WTC11 (cell line): ENCODE measurements around the gene CPB1. TPM values are rescaled to one million over a fixed set of nuclear protein-coding genes. Genes with fewer than 3 reads are reported as not detected.

Source experiments
- ATAC-seq: fragments of 200-7000 bp; cut with Tn5 transposase; 2 replicates; pipeline ENCODE4 v1.10.0; 2021; ENCODE audit warnings: mild to moderate bottlenecking, moderate library complexity
- CTCF ChIA-PET: fragments of 300-600 bp; sonication (Branson Sonifier 250); formaldehyde crosslinking; loops from one replicate; lab custom pipeline; 2021; ENCODE audit warnings: antibody characterized with exemption; lab: Charles Lee
- POLR2A ChIA-PET: fragments of 350-600 bp; sonication (Branson Sonifier 250); formaldehyde crosslinking; loops from one replicate; lab custom pipeline; 2021; ENCODE audit warnings: antibody characterized with exemption; lab: Charles Lee
- DNase-seq: peaks from one replicate; pipeline ENCODE4 v3.0.0; 2021; ENCODE audit warnings: low spot score
- H3K27ac Mint-ChIP-seq: 2 replicates; pipeline ENCODE4 v1.8.0; 2021; ENCODE audit warnings: mixed read lengths
- H3K27me3 Mint-ChIP-seq: 2 replicates; pipeline ENCODE4 v1.8.0; 2021; ENCODE audit warnings: low read depth, mild to moderate bottlenecking, moderate library complexity, mixed read lengths
- H3K36me3 Mint-ChIP-seq: 2 replicates; pipeline ENCODE4 v1.8.0; 2021; ENCODE audit warnings: mixed read lengths
- H3K4me1 Mint-ChIP-seq: 2 replicates; pipeline ENCODE4 v1.8.0; 2022; ENCODE audit warnings: mixed read lengths
- H3K4me3 Mint-ChIP-seq: 2 replicates; pipeline ENCODE4 v1.8.0; 2021; ENCODE audit warnings: mild to moderate bottlenecking, moderate library complexity, mixed read lengths
- H3K9me3 Mint-ChIP-seq: 2 replicates; pipeline ENCODE4 v1.8.0; 2021; ENCODE audit warnings: mixed read lengths
- AFF4 ChIP-seq: sonication (generic); formaldehyde crosslinking; IDR thresholded peaks from 2 replicates; pipeline ENCODE4 v1.8.1; 2023; ENCODE audit warnings: mild to moderate bottlenecking, missing genetic modification reagents, borderline replicate concordance
- ATF3 ChIP-seq: sonication (generic); formaldehyde crosslinking; conservative IDR thresholded peaks from 2 replicates; pipeline ENCODE4 v1.8.1; 2022; ENCODE audit warnings: mild to moderate bottlenecking, missing genetic modification reagents
- E2F1 ChIP-seq: sonication (generic); formaldehyde crosslinking; IDR thresholded peaks from 2 replicates; pipeline ENCODE4 v1.8.0; 2022; ENCODE audit warnings: mild to moderate bottlenecking, missing genetic modification reagents
- ETV6 ChIP-seq: sonication (generic); formaldehyde crosslinking; IDR thresholded peaks from 2 replicates; pipeline ENCODE4 v1.8.1; 2022; ENCODE audit warnings: mild to moderate bottlenecking, missing genetic modification reagents
- FOXJ3 ChIP-seq: sonication (generic); formaldehyde crosslinking; IDR thresholded peaks from 2 replicates; pipeline ENCODE4 v1.9.0; 2021; ENCODE audit warnings: missing genetic modification reagents, mild to moderate bottlenecking, borderline replicate concordance
- FOXP4 ChIP-seq: sonication (generic); formaldehyde crosslinking; IDR thresholded peaks from 2 replicates; pipeline ENCODE4 v1.8.0; 2022; ENCODE audit warnings: mild to moderate bottlenecking, missing genetic modification reagents
- MYBL2 ChIP-seq: sonication (generic); formaldehyde crosslinking; IDR thresholded peaks from 2 replicates; pipeline ENCODE4 v1.8.1; 2023; ENCODE audit warnings: mild to moderate bottlenecking, moderate library complexity, missing genetic modification reagents
- SMAD3 ChIP-seq: sonication (generic); formaldehyde crosslinking; IDR thresholded peaks from 2 replicates; pipeline ENCODE4 v1.8.0; 2022; ENCODE audit warnings: missing genetic modification reagents, mild to moderate bottlenecking, borderline replicate concordance
- SMAD4 ChIP-seq: sonication (generic); formaldehyde crosslinking; IDR thresholded peaks from 2 replicates; pipeline ENCODE4 v1.8.0; 2022; ENCODE audit warnings: mild to moderate bottlenecking, missing genetic modification reagents
- USF2 ChIP-seq: sonication (generic); formaldehyde crosslinking; IDR thresholded peaks from 2 replicates; pipeline ENCODE4 v1.8.1; 2023; ENCODE audit warnings: mild to moderate bottlenecking, missing genetic modification reagents, moderate library complexity
- ZBTB43 ChIP-seq: sonication (generic); formaldehyde crosslinking; IDR thresholded peaks from 2 replicates; pipeline ENCODE4 v1.8.1; 2023; ENCODE audit warnings: mild to moderate bottlenecking, missing genetic modification reagents
- ZNF121 ChIP-seq: sonication (generic); formaldehyde crosslinking; IDR thresholded peaks from 2 replicates; pipeline ENCODE4 v1.8.0; 2023; ENCODE audit warnings: missing genetic modification reagents
- ZSCAN18 ChIP-seq: fragments of 250-450 bp; sonication (Bioruptor Pico); IDR thresholded peaks from 2 replicates; pipeline ENCODE4 v2.1.2; 2022; ENCODE audit warnings: mild to moderate bottlenecking, moderate library complexity
- total RNA-seq: library from RNA; stranded (reverse); gene quantifications from 3 replicates; pipeline ENCODE4 v1.2.3, GENCODE V29; 2021

CPB1 gene
- total RNA-seq, 1 experiment from 2014 or later, result 5.0 TPM

- ATAC-seq (no peak), DNase-seq (no peak)
- ChIA-PET POLR2A (no interaction called here), CTCF (interaction anchor here (1.4 kb wide), 1 partner anchor 158 kb away, joined by 4 read pairs; no protein-coding TSS in a partner anchor)
- TF ChIP-seq E2F1 (CRISPR knock-in tag) (no peak), FOXP4 (CRISPR knock-in tag) (no peak), ZSCAN18 (CRISPR knock-in tag) (no peak), ZBTB43 (CRISPR knock-in tag) (no peak)
- H3K27ac Mint-ChIP-seq, result no peak overlapping the region
- H3K9me3 Mint-ChIP-seq, result no peaks in the 10 kb centered on the region
- H3K27me3 Mint-ChIP-seq, result no peaks in the 10 kb centered on the region
- no peaks in the 10 kb centered on the region; the same call in 1 of the 2 replicates for H3K4me1 Mint-ChIP-seq
- no peak overlapping the region for H3K4me3 Mint-ChIP-seq
- no peaks in the 10 kb centered on the region for H3K36me3 Mint-ChIP-seq
Measured at GRCh38 chr3:148884261-148884660, 56.6 kb downstream of the CPB1 start.

- H3K4me3 Mint-ChIP-seq, result no peak overlapping the region
- no peak overlapping the region for H3K27ac Mint-ChIP-seq
- no peaks in the 10 kb centered on the region for H3K4me1 Mint-ChIP-seq
- H3K27me3 Mint-ChIP-seq, result no peaks in the 10 kb centered on the region
- H3K36me3 Mint-ChIP-seq, result no peaks in the 10 kb centered on the region
- ATAC-seq (no peak), DNase-seq (no peak)
- POLR2A ChIA-PET, result interaction anchor here (0.7 kb wide), 1 partner anchor 42 kb away, joined by 8 read pairs; no protein-coding TSS in a partner anchor
- CTCF ChIA-PET, result interaction anchor here (0.6 to 1.6 kb wide), 4 partner anchors 9 to 501 kb away, joined by 3 to 7 read pairs (median 3); no protein-coding TSS in a partner anchor
- H3K9me3 Mint-ChIP-seq, result peaks cover 4% of the 10 kb centered on the region; the same call in 1 of the 2 replicates
- TF ChIP-seq MYBL2 (CRISPR knock-in tag) (no peak), E2F1 (CRISPR knock-in tag) (no peak), ATF3 (CRISPR knock-in tag) (no peak), FOXJ3 (CRISPR knock-in tag) (no peak), AFF4 (CRISPR knock-in tag) (no peak), ZNF121 (CRISPR knock-in tag) (no peak), ETV6 (CRISPR knock-in tag) (no peak), USF2 (CRISPR knock-in tag) (no peak), SMAD3 (no peak), SMAD4 (CRISPR knock-in tag) (no peak)
Measured at GRCh38 chr3:148889828-148890227, 62.2 kb downstream of the CPB1 start.
